Stimulated activated CD4-positive, alpha-beta T cell treated with anti-CD3 and anti-CD28 coated beads, Interleukin-2, amount 100 ng/mL, for 48 hours (primary cell): ENCODE data around the gene GDPD4.

Source experiments
- DNase-seq, 2 donors: peaks; one replicate each; pipeline ENCODE4 v3.0.0-alpha.2; 2020

The GDPD4 gene

GRCh38 chr11:77204754-77205466, 96.6 kb downstream of the GDPD4 start:
- DNase-seq = no peak

GRCh38 chr11:77203901-77204753, 97.4 kb downstream of the GDPD4 start:
- no peak for DNase-seq

- DNase-seq = no peak
Measured at GRCh38 chr11:77202941-77203900, 98.3 kb downstream of the GDPD4 start.

GRCh38 chr11:77201991-77202841, 99.3 kb downstream of the GDPD4 start:
- DNase-seq = no peak

GRCh38 chr11:77201370-77201769, 100.1 kb downstream of the GDPD4 start:
- DNase-seq = no peak

GRCh38 chr11:77200351-77201268, 100.9 kb downstream of the GDPD4 start:
- no peak for DNase-seq

GRCh38 chr11:77199137-77199745, 102.2 kb downstream of the GDPD4 start:
- DNase-seq = no peak

- peak; percentile 21 to 32 for DNase-seq
Measured at GRCh38 chr11:77198440-77198849, 103.0 kb downstream of the GDPD4 start.

GRCh38 chr11:77197626-77198320, 103.7 kb downstream of the GDPD4 start:
- DNase-seq = no peak

- DNase-seq = no peak
Measured at GRCh38 chr11:77196961-77197360, 104.5 kb downstream of the GDPD4 start.

GRCh38 chr11:77195071-77195755, 106.3 kb downstream of the GDPD4 start:
- no peak for DNase-seq

GRCh38 chr11:77193911-77194830, 107.3 kb downstream of the GDPD4 start:
- DNase-seq = no peak

- DNase-seq = no peak
Measured at GRCh38 chr11:77193167-77193566, 108.3 kb downstream of the GDPD4 start.

GRCh38 chr11:77191823-77192495, 109.5 kb downstream of the GDPD4 start:
- peak; percentile 48 to 52 for DNase-seq

- no peak for DNase-seq
Measured at GRCh38 chr11:77191429-77191822, 110.1 kb downstream of the GDPD4 start.

- no peak for DNase-seq
Measured at GRCh38 chr11:77190331-77191075, 111.0 kb downstream of the GDPD4 start.
